NCI-H2081 (cell line): ENCODE measurements around the gene EXOSC5.

Source experiments
- DNase-seq, 2 experiments: peaks; one replicate each; lab custom pipeline; 2025; lab: John Stamatoyannopoulos, UW

The EXOSC5 gene

DNA sequence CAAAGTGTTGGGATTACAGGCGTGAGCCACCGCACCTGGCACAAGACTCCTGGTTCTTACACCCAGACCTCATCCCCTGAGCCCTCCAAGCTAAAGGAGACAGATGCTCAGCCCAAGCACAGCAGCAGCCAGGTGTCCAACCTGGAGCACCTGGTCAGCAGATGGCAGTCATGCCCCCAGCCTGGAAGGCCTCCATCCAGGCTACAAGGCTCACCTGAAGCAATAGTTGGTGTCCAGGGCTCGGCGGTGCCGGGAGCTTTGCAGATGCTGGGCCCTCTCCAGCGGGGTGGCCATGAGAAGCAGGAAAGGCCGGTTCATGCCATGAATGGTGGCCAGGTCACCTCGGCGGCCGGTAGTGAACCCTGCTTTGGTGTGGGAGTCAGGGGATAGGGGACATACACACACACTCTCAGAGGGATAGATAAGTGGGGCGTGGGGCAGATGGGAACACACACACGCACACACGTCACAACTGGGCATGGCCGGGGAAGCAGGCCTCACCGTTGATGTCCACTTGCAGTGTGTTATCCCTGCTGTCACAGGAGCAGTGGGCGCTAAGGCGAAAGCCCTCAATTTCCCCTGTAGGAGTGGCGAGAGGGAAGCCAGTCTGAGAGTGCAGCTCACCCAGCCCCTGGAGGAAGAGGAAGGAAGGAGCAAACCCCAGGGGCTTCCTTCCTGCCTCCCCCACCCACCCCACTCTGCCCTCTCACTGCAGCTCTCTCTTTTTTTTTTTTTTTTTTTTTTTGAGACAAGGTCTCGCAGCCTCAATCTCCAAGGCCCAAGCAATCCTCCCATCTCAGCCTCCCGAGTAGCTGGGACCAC, 55.3 kb downstream of the EXOSC5 start:
- DNase-seq, result no peak

- no peak for DNase-seq
Measured at GRCh38 chr19:41339936-41340335, 57.2 kb downstream of the EXOSC5 start.
